ENCODE measurements around the gene BSPRY. TPM values are rescaled to one million over a fixed set of nuclear protein-coding genes. Genes with fewer than 3 reads are reported as not detected.

Gene BSPRY
- total RNA-seq, 1 donor from 2014 or later, result not detected

DNA sequence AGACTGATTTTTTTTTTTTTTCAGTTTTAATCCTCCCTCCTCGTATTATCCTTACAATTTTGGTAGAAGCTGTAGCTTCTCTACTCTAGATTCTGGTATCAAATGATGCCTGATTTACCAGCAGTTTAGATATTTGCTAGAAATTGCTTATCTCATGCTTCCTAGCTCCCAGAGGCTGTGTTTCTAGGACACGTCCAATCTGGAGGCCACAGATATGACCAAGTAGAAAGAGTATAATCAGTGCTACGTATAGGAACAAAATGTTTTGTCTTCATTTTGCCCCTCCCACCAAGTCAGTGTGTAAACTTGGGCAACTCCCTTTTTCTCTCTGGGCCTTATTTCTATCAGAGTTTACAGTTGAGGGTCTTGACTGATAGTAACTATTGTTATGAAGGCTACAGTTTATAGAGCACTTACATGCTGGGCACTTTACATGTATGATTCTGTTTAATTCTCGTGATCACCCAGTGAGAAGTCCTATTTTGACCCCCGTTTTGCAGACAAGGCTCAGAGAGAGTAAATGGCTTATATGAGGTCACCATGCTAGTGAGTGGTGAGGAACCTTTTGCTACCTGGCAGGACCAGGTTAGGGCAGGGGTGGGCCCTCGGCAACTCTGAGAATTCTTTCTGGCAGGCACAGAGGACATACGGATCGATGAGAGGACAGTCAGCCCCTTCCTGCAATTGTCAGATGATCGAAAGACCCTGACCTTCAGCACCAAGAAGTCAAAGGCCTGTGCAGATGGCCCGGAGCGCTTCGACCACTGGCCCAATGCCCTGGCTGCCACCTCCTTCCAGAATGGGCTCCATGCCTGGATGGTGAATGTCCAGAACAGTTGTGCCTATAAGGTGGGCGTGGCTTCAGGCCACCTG, 19.9 kb downstream of the BSPRY start:
- DNase-seq (ENCODE audit: low spot score), result no peak
- TF ChIP-seq, protein P1, sequence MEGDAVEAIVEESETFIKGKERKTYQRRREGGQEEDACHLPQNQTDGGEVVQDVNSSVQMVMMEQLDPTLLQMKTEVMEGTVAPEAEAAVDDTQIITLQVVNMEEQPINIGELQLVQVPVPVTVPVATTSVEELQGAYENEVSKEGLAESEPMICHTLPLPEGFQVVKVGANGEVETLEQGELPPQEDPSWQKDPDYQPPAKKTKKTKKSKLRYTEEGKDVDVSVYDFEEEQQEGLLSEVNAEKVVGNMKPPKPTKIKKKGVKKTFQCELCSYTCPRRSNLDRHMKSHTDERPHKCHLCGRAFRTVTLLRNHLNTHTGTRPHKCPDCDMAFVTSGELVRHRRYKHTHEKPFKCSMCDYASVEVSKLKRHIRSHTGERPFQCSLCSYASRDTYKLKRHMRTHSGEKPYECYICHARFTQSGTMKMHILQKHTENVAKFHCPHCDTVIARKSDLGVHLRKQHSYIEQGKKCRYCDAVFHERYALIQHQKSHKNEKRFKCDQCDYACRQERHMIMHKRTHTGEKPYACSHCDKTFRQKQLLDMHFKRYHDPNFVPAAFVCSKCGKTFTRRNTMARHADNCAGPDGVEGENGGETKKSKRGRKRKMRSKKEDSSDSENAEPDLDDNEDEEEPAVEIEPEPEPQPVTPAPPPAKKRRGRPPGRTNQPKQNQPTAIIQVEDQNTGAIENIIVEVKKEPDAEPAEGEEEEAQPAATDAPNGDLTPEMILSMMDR (IDR thresholded peaks at IDR 0.05), result no peak
- H3K36me3 Mint-ChIP-seq (ENCODE audit: low read depth), result peaks cover 3% of the 10 kb centered on the region
- no peaks in the 10 kb centered on the region for H3K27me3 Mint-ChIP-seq (ENCODE audit: low read depth)
- H3K4me3 Mint-ChIP-seq (ENCODE audit: unreplicated experiment), result no peak overlapping the region
- no peaks in the 10 kb centered on the region for H3K9me3 Mint-ChIP-seq (ENCODE audit: low read depth)
- no peak overlapping the region for H3K27ac Mint-ChIP-seq (ENCODE audit: unreplicated experiment)
- no peaks in the 10 kb centered on the region for H3K4me1 Mint-ChIP-seq (ENCODE audit: low read depth)

DNA sequence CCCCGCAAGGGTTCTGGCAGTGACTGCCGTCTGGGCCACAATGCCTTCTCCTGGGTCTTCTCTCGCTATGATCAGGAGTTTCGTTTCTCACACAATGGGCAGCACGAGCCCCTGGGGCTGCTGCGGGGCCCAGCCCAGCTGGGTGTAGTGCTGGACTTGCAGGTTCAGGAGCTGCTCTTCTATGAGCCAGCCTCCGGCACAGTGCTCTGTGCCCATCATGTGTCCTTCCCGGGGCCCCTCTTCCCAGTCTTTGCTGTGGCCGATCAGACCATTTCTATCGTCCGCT, 20.5 kb downstream of the BSPRY start:
- Mint-ChIP-seq H3K4me1 (ENCODE audit: low read depth) (no peaks in the 10 kb centered on the region), H3K9me3 (ENCODE audit: low read depth) (no peaks in the 10 kb centered on the region), H3K36me3 (ENCODE audit: low read depth) (peaks cover 3% of the 10 kb centered on the region), H3K4me3 (ENCODE audit: unreplicated experiment) (no peak overlapping the region), H3K27ac (ENCODE audit: unreplicated experiment) (no peak overlapping the region), H3K27me3 (ENCODE audit: low read depth) (no peaks in the 10 kb centered on the region)
- no peak for DNase-seq (ENCODE audit: low spot score)
- TF ChIP-seq, protein P1 (IDR thresholded peaks at IDR 0.05), result no peak

DNA sequence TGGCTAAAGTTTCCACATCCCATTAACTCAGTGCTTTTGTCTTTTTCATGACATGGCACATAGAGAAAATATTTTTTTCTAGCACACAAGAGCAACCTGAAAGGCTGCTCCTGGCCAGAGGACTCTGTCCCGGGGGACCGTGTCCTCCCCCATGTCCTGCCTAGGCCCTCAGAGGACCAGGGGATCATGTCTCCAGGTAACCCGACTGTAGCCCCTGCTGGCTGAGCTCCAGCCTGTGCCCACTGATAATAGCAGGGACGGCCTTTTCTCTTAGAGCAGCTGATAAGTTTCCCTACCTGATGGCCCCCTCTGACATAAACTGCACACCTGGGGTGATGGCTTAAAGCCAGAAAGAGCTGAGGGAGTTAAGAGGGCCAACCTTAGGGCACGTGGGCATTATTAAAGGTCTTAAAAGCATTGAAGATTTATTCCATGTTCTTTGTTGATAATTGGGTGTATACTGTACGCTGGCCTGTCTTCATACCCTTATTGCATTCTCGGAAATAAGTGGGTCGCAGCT, 21.5 kb downstream of the BSPRY start:
- no peaks in the 10 kb centered on the region for H3K27me3 Mint-ChIP-seq (ENCODE audit: low read depth)
- no peak overlapping the region for H3K4me3 Mint-ChIP-seq (ENCODE audit: unreplicated experiment)
- peaks cover 6% of the 10 kb centered on the region for H3K4me1 Mint-ChIP-seq (ENCODE audit: low read depth)
- TF ChIP-seq, protein P1 (IDR thresholded peaks at IDR 0.05), result no peak
- no peak overlapping the region for H3K27ac Mint-ChIP-seq (ENCODE audit: unreplicated experiment)
- no peak for DNase-seq (ENCODE audit: low spot score)
- no peaks in the 10 kb centered on the region for H3K9me3 Mint-ChIP-seq (ENCODE audit: low read depth)
- H3K36me3 Mint-ChIP-seq (ENCODE audit: low read depth), result peaks cover 3% of the 10 kb centered on the region

DNA sequence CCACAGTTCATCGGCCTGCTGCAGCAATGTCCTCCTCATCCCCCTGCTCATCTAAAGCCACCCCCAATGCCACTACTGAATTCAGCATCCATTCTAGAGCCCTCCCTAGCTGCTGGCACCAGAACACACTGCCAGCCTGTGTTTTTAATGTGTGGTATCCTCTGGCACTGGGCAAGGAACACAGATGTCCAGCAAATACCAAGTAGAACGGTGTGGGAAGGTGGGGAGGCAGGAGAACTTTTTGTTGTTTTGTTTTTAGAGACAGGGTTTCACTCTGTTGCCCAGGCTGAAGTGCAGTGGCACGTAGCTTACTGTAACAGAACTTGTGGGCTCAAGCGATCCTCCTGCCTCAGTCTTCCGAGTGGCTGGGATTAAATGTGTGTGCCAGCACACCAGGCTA, 22.7 kb downstream of the BSPRY start:
- TF ChIP-seq, protein P1 (IDR thresholded peaks at IDR 0.05), result no peak
- peaks cover 6% of the 10 kb centered on the region for H3K4me1 Mint-ChIP-seq (ENCODE audit: low read depth)
- H3K36me3 Mint-ChIP-seq (ENCODE audit: low read depth), result peaks cover 3% of the 10 kb centered on the region
- H3K27ac Mint-ChIP-seq (ENCODE audit: unreplicated experiment), result no peak overlapping the region
- DNase-seq (ENCODE audit: low spot score), result no peak
- no peaks in the 10 kb centered on the region for H3K9me3 Mint-ChIP-seq (ENCODE audit: low read depth)
- no peaks in the 10 kb centered on the region for H3K27me3 Mint-ChIP-seq (ENCODE audit: low read depth)
- no peak overlapping the region for H3K4me3 Mint-ChIP-seq (ENCODE audit: unreplicated experiment)

DNA sequence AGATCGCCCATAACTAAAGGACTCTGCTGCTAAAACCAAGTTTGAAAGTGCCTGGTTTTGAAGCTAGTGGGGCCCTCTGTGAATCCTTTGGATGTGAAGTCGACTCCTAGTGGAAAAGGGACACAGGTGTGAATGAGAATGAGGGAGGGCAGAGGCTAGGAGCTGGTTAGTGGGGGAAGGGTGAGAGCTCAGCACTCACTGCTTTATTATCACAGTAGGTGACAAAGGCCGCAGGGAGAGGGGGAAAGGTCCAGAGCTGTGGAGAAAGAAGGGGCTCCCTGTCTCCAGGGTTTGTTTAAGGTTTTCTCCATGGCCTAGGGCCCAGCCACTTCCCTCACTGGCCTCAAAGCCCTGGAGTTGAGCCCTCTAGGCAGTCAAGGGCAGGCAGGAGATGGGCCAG, 23.9 kb downstream of the BSPRY start:
- TF ChIP-seq, protein P1 (IDR thresholded peaks at IDR 0.05), result no peak
- DNase-seq (ENCODE audit: low spot score), result no peak
- Mint-ChIP-seq H3K4me1 (ENCODE audit: low read depth) (peaks cover 6% of the 10 kb centered on the region), H3K9me3 (ENCODE audit: low read depth) (no peaks in the 10 kb centered on the region), H3K27ac (ENCODE audit: unreplicated experiment) (no peak overlapping the region), H3K36me3 (ENCODE audit: low read depth) (peaks cover 3% of the 10 kb centered on the region), H3K4me3 (ENCODE audit: unreplicated experiment) (no peak overlapping the region), H3K27me3 (ENCODE audit: low read depth) (no peaks in the 10 kb centered on the region)
